Adipocyte (in vitro differentiated cells): ENCODE measurements around the gene LRMDA.

Experiments
- DNase-seq: peaks from one replicate; pipeline ENCODE4 v3.0.0-alpha.2; 2015; ENCODE audit warnings: low read depth
- H3K27me3 ChIP-seq: replicated peaks from 2 replicates; pipeline ENCODE4 v1.7.0; 2013; ENCODE audit warnings: mild to moderate bottlenecking, low read length, moderate library complexity; ENCODE audit not compliant: control insufficient read depth, insufficient read depth
- H3K36me3 ChIP-seq: 2 replicates; pipeline ENCODE4 v1.7.0; 2013; ENCODE audit warnings: low read length, mild to moderate bottlenecking, moderate library complexity; ENCODE audit not compliant: control insufficient read depth, insufficient read depth, severe bottlenecking
- H3K4me1 ChIP-seq: 2 replicates; pipeline ENCODE4 v1.7.0; 2013; ENCODE audit warnings: mild to moderate bottlenecking, low read length, moderate library complexity; ENCODE audit not compliant: control insufficient read depth, insufficient read depth
- H3K4me3 ChIP-seq: 2 replicates; pipeline ENCODE4 v1.7.0; 2013; ENCODE audit warnings: mild to moderate bottlenecking, low read length, moderate library complexity
- H3K9ac ChIP-seq: 2 replicates; pipeline ENCODE4 v1.7.0; 2013; ENCODE audit warnings: mild to moderate bottlenecking, low read length, moderate library complexity
- H3K9me3 ChIP-seq: 2 replicates; pipeline ENCODE4 v1.7.0; 2013; ENCODE audit warnings: mild to moderate bottlenecking, low read length, moderate library complexity; ENCODE audit not compliant: control insufficient read depth

The LRMDA gene

GRCh38 chr10:76175533-76176165 is 744.2 kb downstream of the LRMDA start:
- Histone ChIP-seq H3K27me3 (no peaks in the 10 kb centered on the region), H3K36me3 (no peaks in the 10 kb centered on the region), H3K9me3 (no peaks in the 10 kb centered on the region), H3K4me1 (peaks cover 12% of the 10 kb centered on the region), H3K4me3 (no peak overlapping the region), H3K9ac (no peak overlapping the region)
- DNase-seq: no peak

- Histone ChIP-seq H3K4me1 (peaks cover 12% of the 10 kb centered on the region), H3K9ac (no peak overlapping the region), H3K27me3 (no peaks in the 10 kb centered on the region), H3K36me3 (no peaks in the 10 kb centered on the region), H3K4me3 (no peak overlapping the region), H3K9me3 (no peaks in the 10 kb centered on the region)
- DNase-seq: no peak
These were observed 744.7 kb downstream of the LRMDA start for GRCh38 chr10:76176166-76176550.

- Histone ChIP-seq H3K4me3 (no peak overlapping the region), H3K36me3 (no peaks in the 10 kb centered on the region), H3K9ac (no peak overlapping the region), H3K4me1 (peaks cover 12% of the 10 kb centered on the region), H3K9me3 (no peaks in the 10 kb centered on the region), H3K27me3 (no peaks in the 10 kb centered on the region)
- DNase-seq: peak; percentile 81
These were observed 746.5 kb downstream of the LRMDA start for GRCh38 chr10:76177936-76178335.

- peaks cover 12% of the 10 kb centered on the region for H3K4me1 ChIP-seq
- no peaks in the 10 kb centered on the region for H3K9me3 ChIP-seq
- H3K9ac ChIP-seq: no peak overlapping the region
- no peak overlapping the region for H3K4me3 ChIP-seq
- H3K36me3 ChIP-seq: no peaks in the 10 kb centered on the region
- DNase-seq: no peak
- H3K27me3 ChIP-seq: no peaks in the 10 kb centered on the region
These were observed 747.3 kb downstream of the LRMDA start for GRCh38 chr10:76178532-76179292.

- no peak for DNase-seq
- H3K36me3 ChIP-seq: no peaks in the 10 kb centered on the region
These were observed 748.4 kb downstream of the LRMDA start for GRCh38 chr10:76179806-76180205.

GRCh38 chr10:76184647-76185046 is 753.2 kb downstream of the LRMDA start:
- Histone ChIP-seq H3K4me3 (no peak overlapping the region), H3K27me3 (no peaks in the 10 kb centered on the region), H3K9me3 (no peaks in the 10 kb centered on the region), H3K4me1 (peaks cover 11% of the 10 kb centered on the region), H3K36me3 (no peaks in the 10 kb centered on the region), H3K9ac (no peak overlapping the region)
- DNase-seq: no peak

More at GRCh38 chr10:76179806-76180205, 748.4 kb downstream of the LRMDA start:
- H3K4me3 ChIP-seq: no peak overlapping the region
- H3K4me1 ChIP-seq: peaks cover 12% of the 10 kb centered on the region
- H3K9me3 ChIP-seq: no peaks in the 10 kb centered on the region
- H3K9ac ChIP-seq: no peak overlapping the region
- H3K27me3 ChIP-seq: no peaks in the 10 kb centered on the region

GRCh38 chr10:76185471-76186301 is 754.3 kb downstream of the LRMDA start:
- Histone ChIP-seq H3K36me3 (no peaks in the 10 kb centered on the region), H3K9me3 (no peaks in the 10 kb centered on the region), H3K4me1 (peaks cover 11% of the 10 kb centered on the region), H3K9ac (no peak overlapping the region), H3K27me3 (no peaks in the 10 kb centered on the region), H3K4me3 (no peak overlapping the region)
- DNase-seq: peak; percentile 81

GRCh38 chr10:76188216-76188615 is 756.8 kb downstream of the LRMDA start:
- Histone ChIP-seq H3K9me3 (no peaks in the 10 kb centered on the region), H3K27me3 (no peaks in the 10 kb centered on the region), H3K9ac (no peak overlapping the region), H3K4me3 (no peak overlapping the region), H3K4me1 (peaks cover 11% of the 10 kb centered on the region), H3K36me3 (no peaks in the 10 kb centered on the region)
- no peak for DNase-seq

GRCh38 chr10:76190634-76191270 is 759.3 kb downstream of the LRMDA start:
- no peaks in the 10 kb centered on the region for H3K36me3 ChIP-seq
- peaks cover 6% of the 10 kb centered on the region for H3K4me1 ChIP-seq
- H3K9me3 ChIP-seq: no peaks in the 10 kb centered on the region
- H3K4me3 ChIP-seq: no peak overlapping the region
- DNase-seq: no peak
- no peak overlapping the region for H3K9ac ChIP-seq
- no peaks in the 10 kb centered on the region for H3K27me3 ChIP-seq

GRCh38 chr10:76191336-76191735 is 759.9 kb downstream of the LRMDA start:
- Histone ChIP-seq H3K4me3 (no peak overlapping the region), H3K27me3 (no peaks in the 10 kb centered on the region), H3K36me3 (no peaks in the 10 kb centered on the region), H3K9ac (no peak overlapping the region), H3K9me3 (no peaks in the 10 kb centered on the region), H3K4me1 (peaks cover 9% of the 10 kb centered on the region)
- DNase-seq: no peak

- H3K9me3 ChIP-seq: no peaks in the 10 kb centered on the region
- H3K4me3 ChIP-seq: no peak overlapping the region
- no peak for DNase-seq
- H3K4me1 ChIP-seq: peaks cover 10% of the 10 kb centered on the region
- no peaks in the 10 kb centered on the region for H3K27me3 ChIP-seq
- no peaks in the 10 kb centered on the region for H3K36me3 ChIP-seq
- H3K9ac ChIP-seq: no peak overlapping the region
These were observed 760.7 kb downstream of the LRMDA start for GRCh38 chr10:76192151-76192550.
